PC-9 (cell line): ENCODE results near the gene AATF. TPM values are rescaled to one million over a fixed set of nuclear protein-coding genes. Genes with fewer than 3 reads are reported as not detected.
"Not testable (repeated sequence)": the region's sequence is repeated elsewhere in the genome, so short reads cannot be mapped to it uniquely, and the experiment has no call there.

ENCODE experiments used
- BruUV-seq: library from RNA; stranded (reverse); fragments of 400-500 nt; replicated peaks from 2 replicates; lab custom pipeline; 2021; lab: Mats Ljungman, UMichigan
- CTCF ChIA-PET: fragments of 300-600 bp; sonication (Branson Sonifier 250); formaldehyde crosslinking; loops from one replicate; lab custom pipeline; 2022; ENCODE audit warnings: antibody characterized with exemption; lab: Charles Lee
- POLR2A ChIA-PET: fragments of 300-600 bp; sonication (Branson Sonifier 250); formaldehyde crosslinking; loops from one replicate; lab custom pipeline; 2022; ENCODE audit warnings: antibody characterized with exemption; ENCODE audit not compliant: unreplicated experiment; lab: Charles Lee
- DNase-seq, 2 experiments: peaks; one replicate each; pipeline versions ENCODE4 v3.0.0 to v3.0.0-alpha.2; 2015 to 2022; ENCODE audit warnings: mixed read lengths in 1 of 2
- H2AFZ ChIP-seq: fragments of 200-600 bp; sonication (generic); 2 replicates; pipeline ENCODE4 v1.8.1; 2017; ENCODE audit warnings: antibody characterized with exemption
- H3F3A ChIP-seq: fragments of 200-600 bp; sonication (generic); 2 replicates; pipeline ENCODE4 v1.8.1; 2017; ENCODE audit warnings: antibody characterized with exemption, mild to moderate bottlenecking, low read depth; ENCODE audit not compliant: insufficient read depth
- H3K27ac ChIP-seq: fragments of 200-600 bp; sonication (generic); 2 replicates; pipeline ENCODE4 v1.6.1; 2016; ENCODE audit warnings: mixed run types
- H3K27me3 ChIP-seq: fragments of 200-600 bp; sonication (generic); 2 replicates; pipeline ENCODE4 v1.6.1; 2016; ENCODE audit warnings: low read depth, mixed run types; ENCODE audit not compliant: insufficient read depth
- H3K36me3 ChIP-seq: fragments of 200-600 bp; sonication (generic); 2 replicates; pipeline ENCODE4 v1.6.1; 2016; ENCODE audit warnings: low read depth, mixed run types
- H3K4me1 ChIP-seq: fragments of 200-600 bp; sonication (generic); replicated peaks from 2 replicates; pipeline ENCODE4 v1.6.1; 2016; ENCODE audit warnings: mixed run types; ENCODE audit not compliant: insufficient read depth
- H3K4me2 ChIP-seq: fragments of 200-600 bp; sonication (generic); 2 replicates; pipeline ENCODE4 v1.6.1; 2017; ENCODE audit warnings: mixed run types
- H3K4me3 ChIP-seq: fragments of 200-600 bp; sonication (generic); 2 replicates; pipeline ENCODE4 v1.6.1; 2016; ENCODE audit warnings: mixed run types
- H3K79me2 ChIP-seq: fragments of 200-600 bp; sonication (generic); 2 replicates; pipeline ENCODE4 v1.6.1; 2017; ENCODE audit warnings: low read depth, mixed run types
- H3K9me2 ChIP-seq: fragments of 200-600 bp; sonication (generic); 2 replicates; pipeline ENCODE4 v1.8.1; 2017; ENCODE audit warnings: mild to moderate bottlenecking; ENCODE audit not compliant: insufficient read depth
- H3K9me3 ChIP-seq: fragments of 200-600 bp; sonication (generic); 2 replicates; pipeline ENCODE4 v1.8.1; 2016; ENCODE audit warnings: low read depth; ENCODE audit not compliant: insufficient read depth
- H4K20me1 ChIP-seq: fragments of 200-600 bp; sonication (generic); 2 replicates; pipeline ENCODE4 v1.8.1; 2017; ENCODE audit not compliant: insufficient read depth
- CTCF ChIP-seq: fragments of 200-600 bp; sonication (generic); conservative IDR thresholded peaks from 2 replicates; pipeline ENCODE4 v1.6.1; 2017; ENCODE audit warnings: mixed run types, antibody characterized with exemption, mild to moderate bottlenecking, moderate library complexity
- EZH2 ChIP-seq: fragments of 200-600 bp; sonication (generic); IDR thresholded peaks from 2 replicates; pipeline ENCODE4 v1.8.0; 2017; ENCODE audit warnings: antibody characterized with exemption, low read depth
- intact Hi-C: fragments of 100-400 bp; cut with micrococcal nuclease; formaldehyde crosslinking; loops from one replicate; pipeline ENCODE4 v1.10.0; 2022; ENCODE audit not compliant: unreplicated experiment
- total RNA-seq: library from RNA; stranded (reverse); gene quantifications from 2 replicates; pipeline ENCODE4 v1.2.3, GENCODE V29; 2021

Gene AATF
- total RNA-seq, 1 experiment from 2014 or later, result 71.4 TPM

DNA sequence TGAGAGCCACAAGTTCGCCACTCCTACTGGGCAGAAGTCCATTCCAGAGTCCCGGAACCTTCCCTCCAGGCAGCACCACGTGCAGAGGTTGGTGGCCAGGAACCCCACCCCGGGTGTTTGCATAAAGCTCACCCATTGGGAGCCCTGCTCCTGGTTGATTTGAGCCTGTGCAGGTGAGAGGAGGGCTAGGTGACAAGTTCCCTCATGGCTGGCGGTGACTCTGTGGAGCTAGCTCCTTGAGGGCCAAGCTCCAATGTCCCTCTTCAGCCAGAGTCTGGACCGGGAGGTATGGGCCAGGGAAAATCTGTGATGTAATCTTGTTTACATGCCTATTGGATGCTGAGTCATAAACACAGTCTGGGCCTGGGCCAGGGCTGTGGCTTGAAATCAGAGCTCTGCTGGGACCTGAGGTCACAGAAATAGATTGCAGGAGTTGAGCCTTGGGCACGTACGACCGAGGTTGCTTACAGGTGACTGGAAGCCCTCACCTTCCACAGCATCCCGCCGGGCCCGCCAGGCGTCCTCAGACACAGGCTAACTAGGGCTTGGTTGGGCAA lies 118.9 kb downstream of the AATF start:
- H3F3A ChIP-seq, result peaks cover 22% of the 10 kb centered on the region
- no peaks in the 10 kb centered on the region for H3K79me2 ChIP-seq
- H2AFZ ChIP-seq, result peak overlapping the region; percentile 17; the same call in 1 of the 2 replicates
- no peaks in the 10 kb centered on the region for H3K27me3 ChIP-seq
- no peaks in the 10 kb centered on the region for H4K20me1 ChIP-seq
- H3K27ac ChIP-seq, result peak overlapping the region; percentile 6; the same call in 1 of the 2 replicates
- H3K4me3 ChIP-seq, result peak overlapping the region; percentile 5; the same call in 1 of the 2 replicates
- POLR2A ChIA-PET, result interaction anchor here (0.5 to 0.6 kb wide), 3 partner anchors 26 to 252 kb away, joined by 3 to 6 read pairs (median 4); no protein-coding TSS in a partner anchor
- no peaks in the 10 kb centered on the region for H3K9me2 ChIP-seq
- TF ChIP-seq CTCF (no peak), EZH2 (no peak)
- H3K9me3 ChIP-seq, result no peaks in the 10 kb centered on the region
- BruUV-seq, result no TSS peak
- H3K36me3 ChIP-seq, result no peaks in the 10 kb centered on the region
- peak overlapping the region; percentile 60 for H3K4me2 ChIP-seq
- CTCF ChIA-PET, result interaction anchor here (0.6 to 1.1 kb wide), 2 partner anchors 131 to 438 kb away, joined by 4 to 5 read pairs; no protein-coding TSS in a partner anchor
- peaks cover 23% of the 10 kb centered on the region for H3K4me1 ChIP-seq
- intact Hi-C loops, result no loop called here
- peak; percentile 84 to 94 for DNase-seq

DNA sequence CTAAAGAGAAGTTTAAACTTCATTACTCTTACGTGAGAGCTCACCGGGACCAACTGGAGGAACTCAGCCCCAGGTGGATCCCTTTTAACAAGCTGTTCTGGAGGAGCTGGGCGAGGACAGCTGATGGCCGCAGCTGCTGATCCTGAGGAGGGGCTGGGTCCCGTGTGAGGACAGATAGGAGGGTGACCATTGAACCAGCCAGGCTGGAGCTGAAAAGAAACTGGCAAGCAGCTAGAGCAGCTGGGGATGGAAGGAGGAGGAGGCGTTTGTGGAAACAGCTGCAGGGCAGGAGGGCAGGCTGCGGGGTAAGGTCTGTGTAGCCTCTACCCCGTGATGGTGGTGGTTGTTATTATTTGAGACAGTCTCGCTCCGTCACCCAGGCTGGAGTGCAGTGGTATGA lies 119.5 kb downstream of the AATF start:
- BruUV-seq, result no TSS peak
- no peaks in the 10 kb centered on the region for H3K36me3 ChIP-seq
- no peak for DNase-seq
- POLR2A ChIA-PET, result interaction anchor here (0.6 kb wide), 2 partner anchors 26 to 252 kb away, joined by 3 to 4 read pairs; no protein-coding TSS in a partner anchor
- H3K79me2 ChIP-seq, result no peaks in the 10 kb centered on the region
- peak overlapping the region; percentile 17; the same call in 1 of the 2 replicates for H2AFZ ChIP-seq
- H4K20me1 ChIP-seq, result no peaks in the 10 kb centered on the region
- peaks cover 23% of the 10 kb centered on the region for H3K4me1 ChIP-seq
- no peaks in the 10 kb centered on the region for H3K9me3 ChIP-seq
- H3K9me2 ChIP-seq, result no peaks in the 10 kb centered on the region
- intact Hi-C loops, result no loop called here
- peak overlapping the region; percentile 5; the same call in 1 of the 2 replicates for H3K4me3 ChIP-seq
- H3K27ac ChIP-seq, result 0 out of 2 replicates have a peak overlapping the region, but pooled peaks have one; percentile 6
- H3K4me2 ChIP-seq, result peak overlapping the region; percentile 60
- TF ChIP-seq EZH2, result no peak
- TF ChIP-seq CTCF, result no peak
- CTCF ChIA-PET, result interaction anchor here (0.6 kb wide), 1 partner anchor 132 kb away, joined by 4 read pairs; no protein-coding TSS in a partner anchor
- H3F3A ChIP-seq, result peaks cover 22% of the 10 kb centered on the region
- H3K27me3 ChIP-seq, result no peaks in the 10 kb centered on the region

GRCh38 chr17:37069087-37069486 lies 120.3 kb downstream of the AATF start:
- H4K20me1 ChIP-seq, result no peaks in the 10 kb centered on the region
- intact Hi-C loops, result no loop called here
- no TSS peak for BruUV-seq

DNA sequence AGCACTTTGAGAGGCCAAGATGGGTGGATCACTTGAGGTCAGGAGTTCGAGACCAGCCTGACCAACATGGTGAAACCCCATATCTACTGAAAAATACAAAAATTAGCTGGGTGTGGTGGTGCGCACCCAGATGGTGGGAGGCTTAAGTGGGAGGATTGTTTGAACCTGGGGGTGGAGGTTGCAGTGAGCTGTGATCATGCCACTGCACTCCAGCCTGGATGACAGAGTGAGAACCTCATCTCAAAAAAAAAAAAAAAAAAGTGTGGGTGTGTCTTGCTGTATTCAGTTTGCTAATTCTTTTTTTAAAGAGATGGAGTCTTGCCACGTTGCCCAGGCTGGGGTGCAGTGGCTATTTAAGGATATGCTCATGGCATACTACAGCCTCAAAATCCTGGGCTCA lies 124.7 kb downstream of the AATF start:
- BruUV-seq, CTCF ChIA-PET: not testable (repeated sequence)

More at GRCh38 chr17:37069087-37069486, 120.3 kb downstream of the AATF start:
- no peaks in the 10 kb centered on the region for H3K36me3 ChIP-seq
- DNase-seq, result no peak
- H3K9me2 ChIP-seq, result no peaks in the 10 kb centered on the region
- H3K4me1 ChIP-seq, result peaks cover 23% of the 10 kb centered on the region
- ChIA-PET POLR2A (no interaction called here), CTCF (no interaction called here)
- no peak overlapping the region for H2AFZ ChIP-seq
- no peak overlapping the region for H3K4me2 ChIP-seq
- peaks cover 22% of the 10 kb centered on the region for H3F3A ChIP-seq
- no peaks in the 10 kb centered on the region for H3K9me3 ChIP-seq
- no peaks in the 10 kb centered on the region for H3K27me3 ChIP-seq
- no peak for TF ChIP-seq EZH2
- no peak for TF ChIP-seq CTCF
- H3K79me2 ChIP-seq, result no peaks in the 10 kb centered on the region
- no peak overlapping the region for H3K27ac ChIP-seq
- no peak overlapping the region for H3K4me3 ChIP-seq

More for the DNA sequence above, 124.7 kb downstream of the AATF start:
- H3K4me2 ChIP-seq, H3K4me3 ChIP-seq, H3K79me2 ChIP-seq, H3K27ac ChIP-seq, H3K27me3 ChIP-seq, H3F3A ChIP-seq, H3K36me3 ChIP-seq, POLR2A ChIA-PET, H3K9me3 ChIP-seq, H3K9me2 ChIP-seq, H3K4me1 ChIP-seq, intact Hi-C loops, H4K20me1 ChIP-seq, H2AFZ ChIP-seq, DNase-seq: not testable (repeated sequence)
